Transverse colon (tissue), 4 donors: ENCODE measurements around the gene CCNL1.

ENCODE experiments used
- CTCF ChIP-seq, 5 experiments: fragments of 200-600 bp in 3 of 5; fragments of 450-650 bp in 2 of 5; sonication (generic) in 3 of 5; IDR thresholded peaks; 1 replicate in 2 of 5; 2 replicates in 3 of 5; pipeline ENCODE4 v1.5.1; 2016 to 2017; ENCODE audit warnings: antibody characterized with exemption in 5 of 5, inconsistent platforms in 3 of 5, mild to moderate bottlenecking in 2 of 5, moderate library complexity in 1 of 5
- EP300 ChIP-seq: sonication (generic); formaldehyde crosslinking; IDR thresholded peaks from one replicate; pipeline ENCODE4 v1.6.1; 2017; ENCODE audit warnings: antibody characterized with exemption, low read depth
- POLR2A ChIP-seq: fragments of 450-650 bp; IDR thresholded peaks from one replicate; pipeline ENCODE4 v1.6.1; 2016; ENCODE audit warnings: antibody characterized with exemption, mild to moderate bottlenecking, moderate library complexity
- POLR2AphosphoS5 ChIP-seq, 3 donors: sonication (generic); formaldehyde crosslinking; IDR thresholded peaks; one replicate each; pipeline ENCODE4 v1.6.1; 2016; ENCODE audit warnings: antibody characterized with exemption in 3 of 3

- no peak for TF ChIP-seq CTCF (IDR thresholded peaks at IDR 0.05)
- no peak for TF ChIP-seq POLR2A
- no peak for TF ChIP-seq EP300
- TF ChIP-seq POLR2AphosphoS5 (IDR thresholded peaks at IDR 0.05) = no peak
These were observed 14.2 kb downstream of the CCNL1 start for GRCh38 chr3:157145606-157146322.
